ENCODE data around the gene BTBD9. TPM values are rescaled to one million over a fixed set of nuclear protein-coding genes. Genes with fewer than 3 reads are reported as not detected.

BTBD9 gene
- polyA plus RNA-seq, 1 donor (not counting 4 experiments of a cell fraction or from before 2014, with no cell fraction given), result 6.8 TPM

GRCh38 chr6:38525888-38526287, 113.8 kb downstream of the BTBD9 start:
- H4K20me1 ChIP-seq (ENCODE audit: control insufficient read depth, extremely low read depth, insufficient read depth, low read length), result no peaks in the 10 kb centered on the region
- no peak overlapping the region for H3K4me3 ChIP-seq (ENCODE audit: control insufficient read depth in 2 of 3, extremely low read depth in 1 of 3, insufficient read depth in 2 of 3, low read depth in 1 of 3, low read length in 3 of 3)
- dilution Hi-C loops (cut with MboI; ENCODE audit: extremely low pct_ligation_motif_present, low sequenced_read_pairs), result no loop called here
- no peak for TF ChIP-seq CTCF (optimal IDR thresholded peaks at IDR 0.05 in 1 of 3, IDR thresholded peaks at IDR 0.05 in 1 of 3, conservative IDR thresholded peaks at IDR 0.05 in 1 of 3; ENCODE audit: extremely low read depth in 1 of 3, insufficient read depth in 2 of 3, low read length in 3 of 3)
- no peaks in the 10 kb centered on the region for H3K79me2 ChIP-seq (ENCODE audit: control insufficient read depth, insufficient read depth, low read length)
- H3K9ac ChIP-seq (ENCODE audit: control insufficient read depth, extremely low read depth, insufficient read depth, low read length), result no peak overlapping the region
- H3K4me1 ChIP-seq (ENCODE audit: control insufficient read depth, extremely low read depth, insufficient read depth, low read length), result no peaks in the 10 kb centered on the region
- no peaks in the 10 kb centered on the region for H3K9me1 ChIP-seq (ENCODE audit: control insufficient read depth, extremely low read depth, insufficient read depth, low read length)
- no peaks in the 10 kb centered on the region for H3K36me3 ChIP-seq (ENCODE audit: control insufficient read depth in 2 of 2, extremely low read depth in 1 of 2, insufficient read depth in 2 of 2, low read length in 2 of 2)
- no peaks in the 10 kb centered on the region for H3K9me3 ChIP-seq (ENCODE audit: control insufficient read depth, low read depth, low read length)
- no peak overlapping the region for H3K4me2 ChIP-seq (ENCODE audit: control insufficient read depth, extremely low read depth, insufficient read depth, low read depth, low read length)
- FAIRE-seq, result no peak
- H3K27ac ChIP-seq (ENCODE audit: control insufficient read depth, insufficient read depth, low read length), result no peak overlapping the region
- no peaks in the 10 kb centered on the region for H3K27me3 ChIP-seq (ENCODE audit: control insufficient read depth, extremely low read depth, insufficient read depth, low read length)
- no peak for DNase-seq (ENCODE audit: low read depth, low spot score)
- H2AFZ ChIP-seq (ENCODE audit: control insufficient read depth, low read length), result no peak overlapping the region

DNA sequence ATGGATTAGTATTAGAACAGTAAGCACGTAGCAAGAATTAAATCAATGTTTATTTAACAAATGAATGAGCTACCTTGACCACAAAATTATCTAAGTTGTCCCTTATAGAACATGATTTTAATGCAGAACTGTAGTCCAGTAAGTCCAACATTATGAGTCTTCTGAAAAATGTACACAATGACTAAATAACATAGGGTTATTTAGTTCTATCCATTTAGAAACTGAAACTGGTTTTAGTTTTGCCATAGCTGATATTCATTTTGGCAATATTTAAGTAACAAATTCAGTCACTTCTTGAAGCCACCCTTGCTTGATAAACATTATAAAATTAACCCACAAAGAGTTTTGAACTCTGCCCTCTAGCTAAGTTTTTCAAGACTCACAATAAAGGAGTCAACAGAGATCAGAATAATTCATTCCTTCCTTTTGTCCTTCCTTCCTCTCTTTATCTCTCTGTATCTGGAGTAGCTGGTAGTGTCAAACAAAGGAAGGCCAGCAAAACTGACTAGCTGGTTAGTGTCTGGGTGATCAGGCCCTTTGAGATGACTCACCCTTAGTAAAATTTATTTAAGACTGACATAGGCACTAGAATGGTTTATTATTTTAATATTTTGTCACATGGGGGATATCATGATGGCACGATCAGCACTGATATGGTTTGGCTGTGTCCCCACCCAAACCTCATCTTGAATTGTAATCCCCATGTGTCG, 115.1 kb downstream of the BTBD9 start:
- TF ChIP-seq CTCF (optimal IDR thresholded peaks at IDR 0.05 in 1 of 3, IDR thresholded peaks at IDR 0.05 in 1 of 3, conservative IDR thresholded peaks at IDR 0.05 in 1 of 3; ENCODE audit: extremely low read depth in 1 of 3, insufficient read depth in 2 of 3, low read length in 3 of 3), result no peak
- TF ChIP-seq EZH2 (IDR thresholded peaks at IDR 0.05; ENCODE audit: low read length), result no peak
- Histone ChIP-seq H3K9me1 (ENCODE audit: control insufficient read depth, extremely low read depth, insufficient read depth, low read length) (no peaks in the 10 kb centered on the region), H3K9me3 (ENCODE audit: control insufficient read depth, low read depth, low read length) (no peaks in the 10 kb centered on the region), H3K4me1 (ENCODE audit: control insufficient read depth, extremely low read depth, insufficient read depth, low read length) (no peaks in the 10 kb centered on the region), H3K27me3 (ENCODE audit: control insufficient read depth, extremely low read depth, insufficient read depth, low read length) (no peaks in the 10 kb centered on the region), H3K27ac (ENCODE audit: control insufficient read depth, insufficient read depth, low read length) (no peak overlapping the region), H3K79me2 (ENCODE audit: control insufficient read depth, insufficient read depth, low read length) (no peaks in the 10 kb centered on the region), H3K4me2 (ENCODE audit: control insufficient read depth, extremely low read depth, insufficient read depth, low read depth, low read length) (no peak overlapping the region), H2AFZ (ENCODE audit: control insufficient read depth, low read length) (no peak overlapping the region), H3K36me3 (ENCODE audit: control insufficient read depth in 2 of 2, extremely low read depth in 1 of 2, insufficient read depth in 2 of 2, low read length in 2 of 2) (no peaks in the 10 kb centered on the region), H4K20me1 (ENCODE audit: control insufficient read depth, extremely low read depth, insufficient read depth, low read length) (no peaks in the 10 kb centered on the region), H3K4me3 (ENCODE audit: control insufficient read depth in 2 of 3, extremely low read depth in 1 of 3, insufficient read depth in 2 of 3, low read depth in 1 of 3, low read length in 3 of 3) (no peak overlapping the region), H3K9ac (ENCODE audit: control insufficient read depth, extremely low read depth, insufficient read depth, low read length) (no peak overlapping the region)
- DNase-seq (ENCODE audit: low read depth, low spot score) (no peak), FAIRE-seq (no peak)
- dilution Hi-C loops (cut with MboI; ENCODE audit: extremely low pct_ligation_motif_present, low sequenced_read_pairs), result no loop called here
